T follicular helper cell (primary cell): ENCODE results near the gene LRP1.

ENCODE experiments used
- DNase-seq: peaks from one replicate; pipeline ENCODE4 v3.0.0-alpha.2; 2020; ENCODE audit warnings: low read depth

Gene LRP1

DNA sequence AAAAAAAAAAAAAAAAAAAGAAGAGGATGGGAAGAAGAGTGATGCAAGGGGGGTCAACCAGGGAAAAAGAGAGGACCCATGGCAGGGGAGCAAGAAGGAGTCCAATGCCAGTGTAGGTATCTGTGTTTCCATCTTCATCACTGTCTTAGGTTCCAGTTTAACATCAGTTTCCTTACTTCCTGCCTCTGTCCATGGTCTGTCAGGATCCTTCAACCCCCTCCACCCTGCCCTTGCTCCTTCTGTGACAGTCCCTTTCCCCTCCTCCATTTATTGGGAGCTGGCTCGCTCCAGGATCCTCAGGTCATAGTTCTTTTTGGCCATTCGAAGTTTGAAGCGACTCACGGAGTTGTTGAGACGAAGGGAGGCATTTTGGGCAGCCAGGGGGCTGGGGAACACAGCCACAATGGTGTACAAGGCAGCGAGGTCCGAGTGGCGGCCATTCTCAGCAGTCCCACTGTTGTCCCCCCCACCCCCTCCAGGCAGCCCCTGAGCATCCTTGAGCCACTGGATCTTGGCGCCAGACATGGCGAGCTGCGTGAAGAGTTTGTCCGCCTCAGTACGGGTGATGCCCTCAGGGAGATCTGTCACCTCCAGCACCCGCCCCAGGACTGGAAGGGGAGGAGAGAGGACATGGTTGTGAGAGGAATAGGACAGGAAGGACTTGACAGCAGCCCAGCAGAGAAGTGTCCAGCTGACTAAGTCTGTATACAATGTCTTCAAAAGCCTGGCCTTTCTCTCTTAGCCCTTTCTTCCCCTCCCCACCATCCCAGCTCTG lies 126.4 kb downstream of the LRP1 start:
- DNase-seq: no peak

DNA sequence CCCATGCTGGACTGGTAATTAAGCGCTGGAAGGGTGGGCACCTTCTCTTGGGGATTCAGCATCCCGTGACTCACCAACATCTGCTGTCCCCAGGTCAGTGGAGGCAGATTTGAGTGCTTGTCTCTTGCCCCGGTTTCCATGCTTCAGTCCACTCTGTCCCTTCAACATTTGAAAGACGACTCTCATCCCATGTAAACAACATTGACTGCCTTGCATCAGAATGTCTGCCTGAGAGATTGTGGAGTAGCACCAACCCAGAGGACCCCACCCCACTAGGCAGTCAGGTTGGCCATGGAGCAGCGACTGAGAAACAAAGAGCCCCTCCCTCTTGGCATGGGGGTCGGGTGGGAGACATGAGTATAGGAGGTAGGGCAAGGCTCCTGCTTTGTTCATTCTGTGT lies 127.6 kb downstream of the LRP1 start:
- no peak for DNase-seq

DNA sequence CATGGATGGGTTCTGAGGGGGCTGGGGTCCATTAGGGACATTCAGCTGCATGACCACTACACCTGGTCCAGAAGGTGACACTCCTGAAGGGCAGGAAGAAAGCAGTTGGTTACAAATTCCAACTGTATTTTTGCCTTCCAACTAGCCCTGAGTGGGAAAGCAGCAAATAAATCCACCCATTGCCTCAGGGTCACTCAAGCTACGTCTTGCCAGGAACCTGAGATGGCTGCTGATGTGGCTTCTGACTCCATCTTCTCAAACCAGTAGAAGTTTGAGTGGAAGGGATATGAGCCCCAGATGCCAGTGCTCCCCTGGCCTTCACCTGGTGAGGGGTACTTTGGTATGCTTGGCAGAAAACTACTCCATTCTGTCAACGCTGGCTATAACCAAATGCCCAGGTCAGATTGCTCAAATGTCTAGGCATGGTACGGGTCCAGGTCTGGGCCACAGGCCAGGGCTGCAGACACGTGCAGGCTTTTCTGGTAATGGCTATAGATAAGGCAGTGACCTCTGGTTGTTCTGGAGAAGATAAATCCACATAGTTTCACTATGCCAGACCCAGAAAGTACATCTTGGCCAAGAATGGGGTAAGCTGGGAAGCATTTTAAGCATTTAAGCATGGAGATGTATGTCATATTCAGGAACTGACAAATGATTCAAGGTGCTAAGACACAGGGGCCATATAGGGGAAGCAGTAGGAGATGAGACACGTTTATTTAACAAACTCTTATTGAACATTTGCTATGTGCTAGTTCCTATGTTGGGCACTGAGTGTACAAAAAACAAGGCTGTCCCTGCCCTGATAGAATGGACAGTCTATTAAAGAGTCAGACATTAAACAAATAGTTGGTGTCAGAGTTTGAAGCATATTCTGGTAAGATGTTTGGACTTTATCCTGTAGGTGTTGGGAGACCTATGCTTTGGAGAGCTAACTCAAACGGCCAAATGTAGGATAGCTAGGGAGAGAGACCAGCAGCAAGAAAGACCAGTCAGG lies 131.0 kb downstream of the LRP1 start:
- no peak for DNase-seq

DNA sequence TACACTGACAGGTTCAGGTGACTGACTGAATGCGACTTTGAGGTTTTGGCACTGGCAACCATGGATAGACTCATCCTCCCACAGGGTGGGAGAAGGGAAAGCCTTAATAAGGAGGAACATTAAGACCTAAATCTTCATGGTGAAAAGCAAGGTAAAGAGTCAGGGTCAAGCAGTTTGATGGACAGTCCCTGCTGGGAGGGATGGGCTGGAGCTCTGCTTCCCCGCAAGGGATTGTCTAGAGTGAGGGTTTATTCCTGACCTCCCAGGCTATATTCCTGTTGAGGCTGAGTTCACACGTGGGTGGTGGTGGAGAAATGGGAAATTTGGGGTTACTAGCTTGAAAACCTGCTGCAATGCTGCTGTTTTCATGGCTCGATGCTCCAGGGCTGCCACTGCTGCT lies 132.1 kb downstream of the LRP1 start:
- no peak for DNase-seq

DNA sequence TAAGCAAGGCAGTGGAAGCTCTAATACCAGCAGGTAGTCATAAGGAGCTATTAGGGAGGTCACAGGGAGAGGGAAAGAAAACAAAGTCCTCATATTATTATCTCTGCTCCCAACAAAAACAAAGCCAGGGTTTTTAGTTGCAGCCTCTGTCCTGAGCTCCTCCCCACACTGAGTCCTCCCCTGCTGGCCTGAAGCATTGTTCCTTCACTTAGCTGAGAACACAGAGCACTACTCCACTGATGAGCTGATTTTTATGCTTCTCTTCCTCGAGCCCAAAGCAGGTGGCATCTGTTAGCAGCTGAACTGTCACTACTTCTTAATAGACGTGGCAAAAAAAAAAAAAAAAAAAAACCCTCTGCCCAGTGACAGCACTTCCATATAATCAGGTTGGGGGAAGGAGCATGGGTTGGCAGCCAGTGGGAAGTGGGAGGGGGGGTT lies 133.2 kb downstream of the LRP1 start:
- DNase-seq: no peak

DNA sequence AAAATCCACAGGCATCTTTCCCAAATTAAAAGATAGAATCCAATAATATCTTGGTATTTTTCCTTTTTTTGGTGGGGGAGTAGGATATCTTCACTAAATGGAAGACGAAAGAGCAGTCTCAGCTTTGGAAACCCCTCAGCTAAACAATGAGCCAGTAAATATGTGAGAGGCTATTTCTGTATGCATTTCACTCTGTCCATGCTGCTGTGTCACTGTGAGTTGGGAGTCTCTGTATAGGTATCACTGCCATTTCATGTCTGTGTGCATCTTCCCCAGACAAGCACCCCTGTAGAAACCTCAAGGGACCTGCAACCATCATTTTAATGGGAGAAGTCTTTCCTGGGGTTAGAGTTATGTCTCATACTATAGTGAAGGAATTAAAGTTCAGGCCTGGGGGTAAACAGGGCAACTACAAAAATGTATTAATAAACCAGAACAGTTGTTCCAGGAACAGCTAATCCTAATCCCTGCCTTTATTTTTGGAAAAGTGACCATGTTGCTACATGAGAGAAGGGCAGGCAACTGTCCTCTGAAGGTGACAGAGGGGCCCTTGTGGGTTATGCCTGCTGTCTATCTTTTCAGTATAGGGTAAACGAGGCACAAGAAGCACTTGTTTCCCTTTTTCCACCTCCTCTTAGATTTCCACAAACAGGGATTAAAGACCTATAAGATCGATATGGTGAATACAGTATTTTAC lies 134.0 kb downstream of the LRP1 start:
- DNase-seq: no peak
